Caco-2 (cell line): Measurements from ENCODE around the gene ENO2. TPM values are rescaled to one million over a fixed set of nuclear protein-coding genes. Genes with fewer than 3 reads are reported as not detected.

Source experiments
- BruUV-seq: library from RNA; stranded (reverse); fragments of 400-500 nt; replicated peaks from 2 replicates; lab custom pipeline; 2021; lab: Mats Ljungman, UMichigan
- CTCF ChIA-PET: fragments of 300-600 bp; sonication (Branson Sonifier 250); formaldehyde crosslinking; loops from one replicate; lab custom pipeline; 2022; ENCODE audit warnings: antibody characterized with exemption; lab: Charles Lee
- POLR2A ChIA-PET: fragments of 300-600 bp; sonication (Branson Sonifier 250); formaldehyde crosslinking; loops from one replicate; lab custom pipeline; 2022; ENCODE audit warnings: antibody characterized with exemption; lab: Charles Lee
- DNase-seq, 2 experiments: peaks; one replicate each; pipeline versions ENCODE4 v3.0.0 to v3.0.0-alpha.2; 2020 to 2022
- H3K27me3 ChIP-seq: replicated peaks from 2 replicates; pipeline ENCODE4 v1.6.0; 2011; ENCODE audit warnings: low read length; ENCODE audit not compliant: control insufficient read depth, insufficient read depth
- H3K36me3 ChIP-seq: 2 replicates; pipeline ENCODE4 v1.5.1; 2011; ENCODE audit warnings: low read length; ENCODE audit not compliant: control insufficient read depth, insufficient read depth
- H3K4me1 ChIP-seq: fragments of 250-450 bp; sonication (Bioruptor Pico); 2 replicates; pipeline ENCODE4 v1.5.1; 2020; ENCODE audit warnings: mild to moderate bottlenecking
- H3K4me3 ChIP-seq: 2 replicates; pipeline ENCODE4 v1.5.1; 2011; ENCODE audit warnings: low read depth, mild to moderate bottlenecking, control low read depth, low read length
- H3K9me3 ChIP-seq: fragments of 250-450 bp; sonication (Bioruptor Pico); 2 replicates; pipeline ENCODE4 v1.5.1; 2020; ENCODE audit warnings: mild to moderate bottlenecking, moderate library complexity
- H3K27ac Mint-ChIP-seq: one replicate; pipeline ENCODE4 v1.8.0; 2022; ENCODE audit warnings: mixed read lengths; ENCODE audit not compliant: unreplicated experiment
- H3K27me3 Mint-ChIP-seq: one replicate; pipeline ENCODE4 v1.8.0; 2022; ENCODE audit warnings: mixed read lengths; ENCODE audit not compliant: insufficient read depth, unreplicated experiment
- H3K36me3 Mint-ChIP-seq: one replicate; pipeline ENCODE4 v1.8.0; 2022; ENCODE audit warnings: mild to moderate bottlenecking, mixed read lengths; ENCODE audit not compliant: insufficient read depth, unreplicated experiment
- H3K4me1 Mint-ChIP-seq: one replicate; pipeline ENCODE4 v1.8.0; 2022; ENCODE audit warnings: low read depth, mixed read lengths; ENCODE audit not compliant: unreplicated experiment
- H3K4me3 Mint-ChIP-seq: one replicate; pipeline ENCODE4 v1.8.0; 2022; ENCODE audit warnings: mild to moderate bottlenecking, moderate library complexity, mixed read lengths; ENCODE audit not compliant: unreplicated experiment
- H3K9me3 Mint-ChIP-seq: one replicate; pipeline ENCODE4 v1.8.0; 2022; ENCODE audit warnings: mixed read lengths; ENCODE audit not compliant: unreplicated experiment
- intact Hi-C: fragments of 100-400 bp; cut with micrococcal nuclease; formaldehyde crosslinking; loops from one replicate; pipeline ENCODE4 v1.10.0; 2022; ENCODE audit not compliant: unreplicated experiment
- total RNA-seq: library from RNA; stranded (reverse); gene quantifications from 2 replicates; pipeline ENCODE4 v1.2.3, GENCODE V29; 2022
- TF ChIP-seq, protein P1 (sequence below), 2 experiments: fragments of 200-600 bp in 1 of 2; IDR thresholded peaks; 1 replicate in 1 of 2; 2 replicates in 1 of 2; pipeline versions ENCODE4 v1.5.1 to v1.8.0; 2011 to 2022; ENCODE audit warnings: antibody characterized with exemption in 1 of 2, control low read depth in 1 of 2, inconsistent platforms in 1 of 2, low read depth in 1 of 2, low read length in 1 of 2, mild to moderate bottlenecking in 1 of 2, moderate library complexity in 1 of 2; ENCODE audit not compliant: insufficient read depth in 1 of 2, severe bottlenecking in 1 of 2, unreplicated experiment in 1 of 2

ENO2 gene
- total RNA-seq, 1 experiment from 2014 or later = 23.2 TPM

DNA sequence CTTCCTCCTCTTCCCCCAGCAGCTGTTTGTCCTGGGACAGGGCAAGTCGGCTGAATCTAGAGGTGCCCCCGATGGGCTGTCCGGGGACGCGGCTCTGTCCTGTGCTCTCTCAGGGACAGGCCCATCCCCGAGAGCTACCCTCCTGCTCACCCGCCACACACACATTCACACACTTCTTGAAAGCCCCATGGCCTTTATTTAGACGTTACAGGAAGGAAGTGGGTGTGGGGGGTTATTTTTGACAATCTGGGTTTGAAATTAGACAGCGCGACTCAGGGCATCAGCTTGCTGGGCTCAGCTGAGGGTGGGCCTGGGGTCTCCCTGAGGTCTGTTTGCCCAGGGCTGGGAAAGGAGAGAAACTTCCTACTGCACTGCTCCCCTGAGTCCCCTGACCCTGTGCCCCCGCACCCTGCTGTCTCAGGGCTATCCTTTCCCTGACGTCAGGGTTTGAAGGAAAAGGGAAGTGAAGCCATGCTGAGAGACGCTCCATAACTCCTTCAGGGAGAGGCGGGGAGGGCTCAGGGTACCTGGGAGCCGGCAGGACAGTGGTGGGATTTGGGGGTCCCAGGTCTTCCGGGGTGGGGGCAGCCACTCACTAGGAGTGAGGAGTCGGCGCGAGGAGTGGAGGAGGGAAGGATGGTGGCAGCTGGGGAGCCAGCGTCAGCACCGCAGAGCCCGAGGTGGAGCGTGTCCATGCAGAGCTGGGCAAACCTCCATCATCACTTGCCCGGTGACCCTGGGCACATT, 44.9 kb downstream of the ENO2 start:
- Histone ChIP-seq H3K4me1 (peaks cover 21% of the 10 kb centered on the region), H3K4me3 (no peak overlapping the region), H3K36me3 (no peaks in the 10 kb centered on the region), H3K9me3 (no peaks in the 10 kb centered on the region), H3K27me3 (no peaks in the 10 kb centered on the region)
- TF ChIP-seq, protein P1, sequence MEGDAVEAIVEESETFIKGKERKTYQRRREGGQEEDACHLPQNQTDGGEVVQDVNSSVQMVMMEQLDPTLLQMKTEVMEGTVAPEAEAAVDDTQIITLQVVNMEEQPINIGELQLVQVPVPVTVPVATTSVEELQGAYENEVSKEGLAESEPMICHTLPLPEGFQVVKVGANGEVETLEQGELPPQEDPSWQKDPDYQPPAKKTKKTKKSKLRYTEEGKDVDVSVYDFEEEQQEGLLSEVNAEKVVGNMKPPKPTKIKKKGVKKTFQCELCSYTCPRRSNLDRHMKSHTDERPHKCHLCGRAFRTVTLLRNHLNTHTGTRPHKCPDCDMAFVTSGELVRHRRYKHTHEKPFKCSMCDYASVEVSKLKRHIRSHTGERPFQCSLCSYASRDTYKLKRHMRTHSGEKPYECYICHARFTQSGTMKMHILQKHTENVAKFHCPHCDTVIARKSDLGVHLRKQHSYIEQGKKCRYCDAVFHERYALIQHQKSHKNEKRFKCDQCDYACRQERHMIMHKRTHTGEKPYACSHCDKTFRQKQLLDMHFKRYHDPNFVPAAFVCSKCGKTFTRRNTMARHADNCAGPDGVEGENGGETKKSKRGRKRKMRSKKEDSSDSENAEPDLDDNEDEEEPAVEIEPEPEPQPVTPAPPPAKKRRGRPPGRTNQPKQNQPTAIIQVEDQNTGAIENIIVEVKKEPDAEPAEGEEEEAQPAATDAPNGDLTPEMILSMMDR (IDR thresholded peaks at IDR 0.05; ENCODE audit: insufficient read depth in 1 of 2, low read depth in 1 of 2, low read length in 1 of 2, severe bottlenecking in 1 of 2, unreplicated experiment in 1 of 2) = no peak
- BruUV-seq = no TSS peak
- no peaks in the 10 kb centered on the region for H3K9me3 Mint-ChIP-seq
- intact Hi-C loops = no loop called here
- H3K4me3 Mint-ChIP-seq = no peak overlapping the region
- H3K4me1 Mint-ChIP-seq = peaks cover 21% of the 10 kb centered on the region
- no peak for DNase-seq
- H3K36me3 Mint-ChIP-seq = peaks cover 28% of the 10 kb centered on the region
- POLR2A ChIA-PET = interaction anchor here (9.3 kb wide), 1 partner anchor 14 kb away, joined by 237 read pairs; the partner anchor contains the start of genes C12orf57 and RNU7-1
- H3K27me3 Mint-ChIP-seq = no peaks in the 10 kb centered on the region
- no peak overlapping the region for H3K27ac Mint-ChIP-seq
- CTCF ChIA-PET = interaction anchor here (1.2 to 8.6 kb wide), 2 partner anchors 10 to 14 kb away, joined by 3 to 241 read pairs; partner anchors contain the start of genes C12orf57 and RNU7-1

DNA sequence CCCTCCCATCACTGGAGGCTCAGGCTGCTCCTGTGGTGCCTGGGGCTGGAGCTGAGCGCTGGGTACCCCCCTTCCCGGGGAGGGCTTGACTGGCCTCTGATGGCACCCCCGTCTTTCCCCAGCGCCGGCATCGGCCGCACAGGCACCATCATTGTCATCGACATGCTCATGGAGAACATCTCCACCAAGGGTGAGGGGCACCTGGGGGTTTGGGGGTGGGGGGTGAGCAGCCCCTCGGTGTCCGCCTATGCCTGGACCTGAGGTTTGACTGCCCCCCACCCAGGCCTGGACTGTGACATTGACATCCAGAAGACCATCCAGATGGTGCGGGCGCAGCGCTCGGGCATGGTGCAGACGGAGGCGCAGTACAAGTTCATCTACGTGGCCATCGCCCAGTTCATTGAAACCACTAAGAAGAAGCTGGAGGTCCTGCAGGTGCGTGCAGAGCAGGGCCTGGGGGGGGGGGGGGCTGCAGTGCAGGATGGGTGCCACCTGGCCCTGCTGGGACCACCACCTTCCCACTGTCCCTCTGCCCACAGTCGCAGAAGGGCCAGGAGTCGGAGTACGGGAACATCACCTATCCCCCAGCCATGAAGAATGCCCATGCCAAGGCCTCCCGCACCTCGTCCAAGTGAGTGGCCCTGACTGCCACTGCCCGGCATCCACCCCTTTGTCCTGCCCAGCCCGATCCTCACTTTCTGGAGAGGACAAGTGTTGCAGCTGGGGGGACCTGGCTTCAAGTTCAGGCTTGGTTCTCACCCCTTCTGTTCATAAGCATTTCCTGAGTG, 45.6 kb downstream of the ENO2 start:
- Histone ChIP-seq H3K27me3 (no peaks in the 10 kb centered on the region), H3K36me3 (no peaks in the 10 kb centered on the region), H3K4me3 (no peak overlapping the region), H3K4me1 (peaks cover 28% of the 10 kb centered on the region), H3K9me3 (no peaks in the 10 kb centered on the region)
- H3K27me3 Mint-ChIP-seq = no peaks in the 10 kb centered on the region
- no peak for DNase-seq
- H3K36me3 Mint-ChIP-seq = peaks cover 36% of the 10 kb centered on the region
- TF ChIP-seq, protein P1 (IDR thresholded peaks at IDR 0.05; ENCODE audit: insufficient read depth in 1 of 2, low read depth in 1 of 2, low read length in 1 of 2, severe bottlenecking in 1 of 2, unreplicated experiment in 1 of 2) = no peak
- peak overlapping the region; percentile 93 for H3K27ac Mint-ChIP-seq
- intact Hi-C loops = loop anchor here (5.0 kb wide), 1 partner anchor 132 kb away; the partner anchor contains the start of gene C1R
- CTCF ChIA-PET = interaction anchor here (0.7 to 8.6 kb wide), 5 partner anchors 11 to 91 kb away, joined by 3 to 241 read pairs (median 8); partner anchors contain the start of genes C12orf57, RNU7-1 and SPSB2
- POLR2A ChIA-PET = interaction anchor here (9.3 kb wide), 1 partner anchor 15 kb away, joined by 237 read pairs; the partner anchor contains the start of genes C12orf57 and RNU7-1
- peak overlapping the region; percentile 45 for H3K4me3 Mint-ChIP-seq
- BruUV-seq = no TSS peak
- no peaks in the 10 kb centered on the region for H3K9me3 Mint-ChIP-seq
- H3K4me1 Mint-ChIP-seq = peaks cover 21% of the 10 kb centered on the region
